Measurements from ENCODE around the gene RSPO1.

Gene RSPO1

GRCh38 chr1:37656026-37656425, 21.3 kb upstream of the RSPO1 start:
- no peak for DNase-seq

GRCh38 chr1:37655274-37655673, 20.6 kb upstream of the RSPO1 start:
- DNase-seq, result no peak

GRCh38 chr1:37653906-37654305, 19.2 kb upstream of the RSPO1 start:
- DNase-seq, result no peak

GRCh38 chr1:37652976-37653375, 18.3 kb upstream of the RSPO1 start:
- no peak for DNase-seq

GRCh38 chr1:37651803-37652202, 17.1 kb upstream of the RSPO1 start:
- DNase-seq, result no peak

- no peak for DNase-seq
Observed at GRCh38 chr1:37650721-37651120, 16.0 kb upstream of the RSPO1 start.

GRCh38 chr1:37650173-37650572, 15.5 kb upstream of the RSPO1 start:
- DNase-seq, result no peak

GRCh38 chr1:37647281-37647680, 12.6 kb upstream of the RSPO1 start:
- no peak for DNase-seq

- DNase-seq, result no peak
Observed at GRCh38 chr1:37641059-37641458, 6.4 kb upstream of the RSPO1 start.

GRCh38 chr1:37636435-37636834, 1.7 kb upstream of the RSPO1 start:
- DNase-seq, result no peak

GRCh38 chr1:37634992-37635902, 555 bp upstream of the RSPO1 start:
- no peak for DNase-seq

GRCh38 chr1:37633938-37634243, 801 bp downstream of the RSPO1 start:
- DNase-seq, result no peak

- no peak for DNase-seq
Observed at GRCh38 chr1:37633040-37633937, 1.4 kb downstream of the RSPO1 start.

- peak; percentile 61 to 77 for DNase-seq
Observed at GRCh38 chr1:37631036-37631435, 3.7 kb downstream of the RSPO1 start.

- DNase-seq, result no peak
Observed at GRCh38 chr1:37630426-37631028, 4.2 kb downstream of the RSPO1 start.

GRCh38 chr1:37629726-37630425, 4.8 kb downstream of the RSPO1 start:
- no peak for DNase-seq

GRCh38 chr1:37629008-37629407, 5.7 kb downstream of the RSPO1 start:
- DNase-seq, result no peak

- DNase-seq, result no peak
Observed at GRCh38 chr1:37628026-37628556, 6.6 kb downstream of the RSPO1 start.

GRCh38 chr1:37622131-37622530, 12.6 kb downstream of the RSPO1 start:
- no peak for DNase-seq

- no peak for DNase-seq
Observed at GRCh38 chr1:37621326-37621870, 13.3 kb downstream of the RSPO1 start.

GRCh38 chr1:37620707-37621106, 14.0 kb downstream of the RSPO1 start:
- DNase-seq, result no peak

GRCh38 chr1:37616330-37616729, 18.4 kb downstream of the RSPO1 start:
- peak; percentile 45 to 64 for DNase-seq
